ENCODE measurements around the gene C16orf92.

DNA sequence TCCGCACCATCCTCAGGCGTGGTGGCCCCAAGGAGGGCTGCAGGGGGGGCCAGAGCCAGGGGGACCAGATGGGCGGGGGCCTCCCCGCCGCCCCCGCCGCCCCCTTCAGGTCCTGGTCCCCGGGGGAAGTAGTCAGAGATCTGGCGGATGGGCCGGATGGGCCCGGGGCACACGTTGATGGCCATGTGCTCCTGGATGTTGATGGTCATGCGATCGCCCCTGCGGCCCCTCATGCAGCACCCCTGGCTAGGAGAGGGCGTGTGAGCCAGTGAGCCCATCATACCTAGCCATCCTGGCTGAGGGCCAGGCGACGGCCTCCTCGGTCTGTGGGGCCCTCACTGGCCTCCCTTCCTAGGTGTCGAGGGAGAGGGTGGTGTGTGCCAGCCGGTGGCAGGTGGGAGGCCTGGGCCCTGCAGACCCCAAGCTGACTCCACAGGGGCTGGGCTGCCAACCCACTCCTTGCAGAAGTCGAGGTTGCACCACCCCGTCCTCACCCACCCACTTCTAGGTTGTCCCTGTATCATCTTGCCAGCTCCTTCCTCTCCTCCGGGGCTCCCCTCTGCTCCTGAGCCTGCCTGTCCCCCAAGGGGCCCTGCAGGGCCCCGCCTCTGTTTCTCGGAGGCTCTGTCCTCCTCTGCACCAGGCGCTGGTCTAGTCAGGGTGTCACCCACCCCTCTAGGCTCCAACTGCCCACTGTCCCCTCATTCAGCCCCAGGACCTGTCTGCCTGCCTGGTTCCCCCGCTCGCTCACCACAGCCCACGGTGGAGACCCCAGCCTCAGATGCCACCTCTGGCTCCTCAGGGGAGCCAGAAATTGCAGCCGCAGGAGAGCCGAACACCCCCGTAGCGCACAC is 12.8 kb upstream of the C16orf92 start:
- TF ChIP-seq, protein P1, sequence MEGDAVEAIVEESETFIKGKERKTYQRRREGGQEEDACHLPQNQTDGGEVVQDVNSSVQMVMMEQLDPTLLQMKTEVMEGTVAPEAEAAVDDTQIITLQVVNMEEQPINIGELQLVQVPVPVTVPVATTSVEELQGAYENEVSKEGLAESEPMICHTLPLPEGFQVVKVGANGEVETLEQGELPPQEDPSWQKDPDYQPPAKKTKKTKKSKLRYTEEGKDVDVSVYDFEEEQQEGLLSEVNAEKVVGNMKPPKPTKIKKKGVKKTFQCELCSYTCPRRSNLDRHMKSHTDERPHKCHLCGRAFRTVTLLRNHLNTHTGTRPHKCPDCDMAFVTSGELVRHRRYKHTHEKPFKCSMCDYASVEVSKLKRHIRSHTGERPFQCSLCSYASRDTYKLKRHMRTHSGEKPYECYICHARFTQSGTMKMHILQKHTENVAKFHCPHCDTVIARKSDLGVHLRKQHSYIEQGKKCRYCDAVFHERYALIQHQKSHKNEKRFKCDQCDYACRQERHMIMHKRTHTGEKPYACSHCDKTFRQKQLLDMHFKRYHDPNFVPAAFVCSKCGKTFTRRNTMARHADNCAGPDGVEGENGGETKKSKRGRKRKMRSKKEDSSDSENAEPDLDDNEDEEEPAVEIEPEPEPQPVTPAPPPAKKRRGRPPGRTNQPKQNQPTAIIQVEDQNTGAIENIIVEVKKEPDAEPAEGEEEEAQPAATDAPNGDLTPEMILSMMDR (IDR thresholded peaks at IDR 0.05), result no peak
- TF ChIP-seq EZH2 (IDR thresholded peaks at IDR 0.05), result no peak
- TF ChIP-seq EZH2phosphoT487 (IDR thresholded peaks at IDR 0.05), result no peak

Data from neural progenitor cell (in vitro differentiated cells).